NCI-H82 treated with DMSO at 0.1 percent for 48 hours (cell line): ENCODE results near the gene UGT2A3.
"Not testable (repeated sequence)": the region's sequence is repeated elsewhere in the genome, so short reads cannot be mapped to it uniquely, and the experiment has no call there.

ENCODE experiments used
- DNase-seq: peaks from one replicate; lab custom pipeline; 2025; ENCODE audit not compliant: unreplicated experiment; lab: John Stamatoyannopoulos, UW

Gene UGT2A3

DNA sequence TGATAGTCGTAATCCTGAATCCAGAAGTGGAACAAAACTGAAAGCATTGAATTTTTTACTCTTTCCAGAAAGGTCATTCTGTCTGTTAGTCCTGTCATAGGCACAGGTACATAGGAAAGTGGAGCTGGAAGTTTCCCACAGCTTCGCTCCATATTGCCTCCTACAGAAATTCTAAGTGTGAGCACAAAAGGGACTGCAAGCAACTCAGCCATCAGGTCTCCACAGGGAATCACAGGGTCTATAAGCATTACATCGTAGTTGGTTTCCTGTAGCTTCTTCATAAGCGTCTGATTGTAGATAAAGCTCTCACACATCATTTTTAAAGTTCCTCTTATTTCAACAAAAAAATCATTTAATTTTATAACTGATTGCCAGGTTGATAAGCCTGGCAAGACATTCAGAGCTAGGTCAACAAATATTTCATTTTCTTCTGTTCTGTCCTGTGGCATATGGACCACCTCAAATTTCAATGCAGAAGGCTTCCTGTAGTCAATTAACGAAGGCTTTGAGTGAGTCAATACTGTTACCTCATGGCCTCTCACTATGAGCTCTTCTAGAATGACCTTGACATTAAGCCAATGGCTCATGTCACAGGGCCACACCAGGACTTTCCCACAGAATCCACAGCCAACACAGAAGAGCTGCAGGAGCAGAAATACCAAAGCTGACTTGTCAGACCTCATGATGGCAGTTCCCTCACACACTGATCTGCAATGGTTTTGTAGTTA is at the start of gene UGT2A3:
UGT2A3 (minus strand) TSS at position 727 of the 728 bp plus-strand sequence; CDS start at position 683, 44 bp downstream.
- DNase-seq: no peak

DNA sequence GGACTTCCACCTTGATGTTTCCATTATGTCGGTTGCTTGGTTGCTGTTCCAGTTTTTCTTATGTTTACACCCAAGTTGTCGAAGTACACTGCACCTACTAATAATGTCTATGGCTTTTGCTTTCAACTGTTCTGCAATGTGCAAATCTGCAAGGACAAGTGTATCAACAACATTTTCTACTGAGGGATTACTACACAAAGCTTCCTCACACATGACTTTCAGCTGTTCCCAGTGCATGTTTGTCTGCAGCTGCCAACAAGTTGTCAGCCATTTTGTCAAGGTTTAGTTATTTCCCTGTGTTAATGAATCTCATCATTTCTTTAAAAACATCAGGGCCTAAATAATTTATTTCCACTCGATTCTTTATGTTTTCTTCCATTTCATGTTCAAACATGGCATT is 45.4 kb upstream of the UGT2A3 start:
- DNase-seq: no peak

DNA sequence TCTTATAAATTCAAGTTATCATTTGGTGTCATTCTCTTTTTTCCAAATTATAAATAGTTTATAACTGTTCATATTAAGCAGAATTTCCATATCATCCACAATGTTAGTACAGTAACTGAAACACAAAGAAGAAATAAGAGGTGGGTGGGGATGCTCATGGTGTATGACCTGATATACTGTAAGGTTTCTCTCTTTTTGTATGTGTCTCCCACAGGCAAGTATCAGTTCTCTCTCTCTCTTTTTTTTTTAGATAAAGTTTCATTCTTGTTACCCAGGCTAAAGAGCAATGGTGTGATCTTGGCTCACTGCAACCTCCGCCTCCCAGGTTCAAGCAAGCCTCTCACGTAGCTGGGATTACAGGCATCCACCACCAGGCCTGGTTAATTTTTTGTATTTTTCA is 43.7 kb upstream of the UGT2A3 start:
- DNase-seq: no peak

DNA sequence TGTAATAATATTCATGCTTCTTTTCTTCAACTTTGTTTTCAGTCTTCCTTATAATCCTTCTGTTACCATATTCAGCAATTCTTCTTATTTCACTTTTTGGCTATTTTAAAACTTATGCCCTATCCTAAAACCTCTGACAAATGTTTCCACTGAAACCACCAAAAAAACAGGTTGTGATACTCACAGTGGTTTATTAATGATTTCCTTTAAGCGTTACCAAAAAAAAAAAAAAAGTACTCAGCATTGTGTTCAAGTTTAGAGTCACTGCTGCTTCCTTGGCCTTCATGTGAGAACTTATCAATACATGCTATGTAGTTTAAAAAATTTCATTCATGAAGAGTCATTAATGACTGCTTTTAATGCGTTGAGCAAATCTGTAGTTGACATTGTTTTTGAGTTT is 35.4 kb upstream of the UGT2A3 start:
- DNase-seq: no peak

DNA sequence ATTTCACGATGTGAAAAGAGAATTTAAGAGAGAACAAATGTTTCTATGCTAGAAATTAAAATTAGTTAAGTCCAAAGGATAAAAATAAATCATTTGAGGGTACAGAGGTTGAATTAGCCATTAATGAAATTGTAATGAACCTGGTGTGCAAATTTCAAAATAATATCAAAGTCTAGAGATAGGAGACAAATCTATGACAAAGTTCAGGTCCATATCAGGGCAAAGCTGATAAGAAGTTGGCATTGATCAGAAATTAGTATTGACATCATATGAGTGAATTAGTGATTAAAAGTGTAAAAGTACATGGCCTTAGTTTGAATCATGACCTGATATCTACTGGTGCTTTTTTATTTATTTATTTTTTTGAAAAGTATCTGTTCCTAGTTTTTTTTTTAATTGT is 33.8 kb upstream of the UGT2A3 start:
- no peak for DNase-seq

DNA sequence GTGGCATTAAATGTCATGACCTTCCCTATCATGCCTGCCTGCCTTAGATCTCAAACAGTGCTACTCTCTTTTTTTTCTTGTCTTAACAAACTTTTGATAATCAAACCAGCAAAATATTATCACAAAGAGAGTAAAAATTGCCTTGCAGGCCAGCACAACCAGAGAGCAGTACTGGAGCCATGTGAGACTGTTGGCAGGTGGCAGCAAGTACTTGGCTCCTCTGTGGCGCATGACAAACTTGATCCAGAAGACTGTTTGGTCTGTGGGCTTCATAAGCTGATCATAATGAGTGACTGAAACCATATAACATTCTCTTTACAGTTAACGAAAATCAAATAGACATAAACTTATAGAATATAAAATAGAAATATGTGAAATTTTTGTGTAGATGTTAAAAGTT is 33.3 kb upstream of the UGT2A3 start:
- no peak for DNase-seq

DNA sequence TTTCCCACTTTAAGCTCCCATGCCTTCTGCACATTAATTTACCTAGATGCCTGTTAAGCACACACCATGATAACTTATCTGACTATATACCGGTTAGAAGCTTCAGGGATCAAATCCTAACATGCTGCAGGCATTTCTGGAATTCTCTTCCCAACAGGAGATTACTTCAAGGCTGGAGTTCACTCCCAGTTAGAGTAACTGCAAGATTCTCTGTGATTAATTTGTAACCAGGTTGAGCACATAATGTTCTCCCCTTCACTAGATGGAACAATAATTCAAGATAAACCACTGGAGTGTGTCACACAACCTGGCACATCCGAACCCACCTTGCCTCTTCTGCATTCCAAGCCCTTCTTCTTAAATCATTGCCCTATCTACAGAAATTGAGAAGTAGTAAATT is 11.8 kb upstream of the UGT2A3 start:
- no peak for DNase-seq

DNA sequence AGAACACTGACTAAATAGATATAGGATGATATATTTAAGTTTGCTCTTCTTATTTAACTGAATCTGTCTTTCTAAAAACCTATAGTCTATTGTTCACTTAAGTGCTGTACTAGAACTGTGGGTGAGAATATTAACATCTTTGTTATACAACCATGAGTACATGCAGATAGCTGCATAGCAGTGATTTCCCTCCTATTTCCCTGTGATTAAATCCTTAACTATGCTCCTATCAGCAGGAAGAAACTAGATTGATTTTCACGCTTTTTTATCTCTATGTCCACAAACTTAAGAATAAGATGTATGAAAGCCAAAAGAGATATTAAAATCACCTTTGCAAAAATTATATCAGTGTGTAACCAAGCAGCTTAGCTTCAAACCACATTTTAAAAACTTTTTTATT is 11.3 kb upstream of the UGT2A3 start:
- DNase-seq: no peak

DNA sequence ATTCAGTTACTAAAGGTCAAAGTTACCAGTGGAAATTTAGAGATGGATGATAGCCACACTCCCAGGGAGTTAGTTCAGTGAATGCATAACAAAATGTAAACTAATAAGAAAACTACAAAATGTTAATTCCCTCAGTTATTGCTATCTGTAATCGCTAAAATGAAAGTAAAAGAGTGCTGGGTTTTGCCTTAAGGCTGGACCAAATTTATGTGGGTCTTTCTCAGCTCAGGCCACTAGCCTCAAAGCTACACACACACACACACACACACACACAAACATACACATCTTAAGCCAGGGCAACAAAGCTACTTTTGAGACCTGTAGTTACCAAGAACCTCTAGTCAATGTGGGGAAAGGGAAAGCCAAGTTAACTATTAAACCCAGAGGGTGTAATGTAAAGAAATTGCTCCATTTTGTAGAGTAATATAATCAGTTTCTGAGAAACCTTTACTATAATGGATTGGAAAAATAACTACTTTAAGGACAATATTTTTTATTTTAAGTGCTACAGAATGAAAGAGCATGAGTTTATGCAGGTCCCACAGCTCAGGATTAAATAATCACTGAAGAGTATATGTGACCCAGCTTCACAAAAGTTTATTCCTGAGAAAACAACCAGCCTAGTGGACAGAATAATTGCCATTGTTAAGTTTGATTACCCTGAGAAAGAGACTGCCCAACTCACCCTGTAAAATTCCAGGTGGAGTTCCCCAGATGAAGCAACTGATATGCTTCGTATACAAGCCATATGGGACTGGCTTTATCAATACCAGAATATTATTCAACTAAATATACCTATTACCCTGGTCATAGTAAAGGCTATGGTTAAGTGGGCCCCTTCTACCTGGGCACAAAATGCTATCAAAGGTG is 8.9 kb upstream of the UGT2A3 start:
- no peak for DNase-seq

DNA sequence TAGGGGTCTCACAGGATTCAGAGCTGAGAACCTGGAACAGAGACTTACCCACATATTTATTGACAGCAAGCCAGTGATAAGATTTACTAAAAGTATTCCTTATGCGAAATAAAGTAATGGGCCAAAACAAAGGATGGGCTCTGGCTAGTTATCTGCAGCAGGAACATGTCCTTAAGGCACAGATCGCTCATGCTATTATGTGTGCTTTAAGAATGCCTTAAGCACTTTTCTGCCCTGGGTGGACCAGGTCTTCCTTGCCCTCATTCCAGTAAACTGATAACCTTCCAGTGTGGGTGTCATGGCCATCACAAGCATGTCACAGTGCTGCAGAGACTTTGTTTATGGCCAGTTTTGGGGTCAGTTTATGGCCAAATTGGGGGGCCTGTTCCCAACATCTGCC is 7.5 kb upstream of the UGT2A3 start:
- not testable (repeated sequence) for DNase-seq

DNA sequence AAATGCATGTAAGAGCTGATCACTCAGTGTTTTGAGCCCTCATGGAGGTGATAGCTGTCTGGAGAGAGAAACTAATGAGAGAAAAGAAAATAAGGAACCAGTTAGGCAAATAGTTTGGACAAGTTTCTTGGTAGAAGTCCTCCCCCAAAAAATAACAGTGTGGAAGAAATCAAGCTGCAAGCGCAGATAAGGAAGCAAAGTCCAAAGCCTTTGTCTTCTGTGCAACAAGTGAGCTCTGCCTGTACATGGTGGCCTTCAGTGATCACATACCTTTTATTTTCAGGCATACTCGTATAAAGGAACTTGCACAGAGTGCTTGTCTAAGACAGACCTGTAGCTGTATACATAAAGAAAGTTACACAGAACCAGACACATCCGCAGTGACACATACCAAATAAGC is 2.5 kb upstream of the UGT2A3 start:
- no peak for DNase-seq

DNA sequence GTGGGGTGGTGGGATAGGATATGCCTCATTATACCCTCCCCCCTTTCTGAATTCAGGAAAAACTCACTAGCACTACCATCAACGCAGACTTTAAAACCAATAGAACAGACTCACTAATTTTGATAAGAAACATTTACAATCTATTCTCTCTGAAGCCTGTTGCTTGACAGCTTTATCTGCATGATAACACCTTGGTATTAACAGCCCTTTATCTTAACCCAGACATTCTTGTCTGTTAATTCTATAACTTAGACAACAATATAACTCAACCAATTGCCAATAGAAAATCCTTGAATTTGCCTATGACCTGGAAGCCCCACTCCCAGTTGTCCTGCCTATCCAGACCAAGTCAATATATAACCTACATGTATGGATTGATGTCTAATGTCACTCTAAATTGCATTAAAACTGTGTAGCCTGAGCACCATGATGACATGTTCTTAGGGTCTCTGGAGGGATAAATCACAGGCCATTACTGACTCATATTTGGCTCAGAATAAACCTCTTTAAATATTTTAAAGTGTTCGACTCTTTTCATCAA is 1.5 kb upstream of the UGT2A3 start:
- DNase-seq: no peak

DNA sequence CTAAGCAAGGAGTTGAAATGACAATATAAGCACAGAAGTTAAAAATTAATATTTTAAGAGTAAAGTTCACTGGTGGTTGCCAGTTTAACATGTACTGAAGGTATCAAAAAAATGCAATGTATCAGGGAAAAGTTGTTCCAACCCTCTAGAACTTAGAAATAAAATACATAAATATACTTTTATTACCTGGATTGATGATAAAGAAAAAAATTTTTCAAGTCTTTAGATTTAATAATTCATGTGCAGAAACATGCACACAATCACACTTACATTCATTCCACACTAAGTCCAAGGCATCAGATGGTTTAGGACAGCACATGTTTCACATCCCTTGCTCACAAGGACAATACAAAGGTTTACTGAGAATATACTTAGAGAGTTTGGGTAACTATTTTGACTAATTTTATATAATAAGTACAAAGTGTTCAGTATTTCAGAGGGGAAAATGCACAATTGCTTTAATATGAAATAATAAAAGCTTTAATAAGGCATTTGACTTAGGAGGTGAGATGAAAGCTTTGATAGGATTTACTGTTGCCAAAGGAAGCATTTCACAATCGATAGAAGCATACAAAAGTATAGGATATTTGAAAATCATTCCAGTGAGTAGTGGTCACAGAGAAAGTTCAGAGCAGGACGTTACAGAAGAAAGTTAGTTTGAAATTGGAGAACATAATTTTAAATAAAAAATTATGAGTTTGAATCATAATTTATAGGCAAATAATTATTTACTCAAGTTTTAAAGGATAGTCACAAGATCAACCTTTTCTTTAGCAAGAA is 392 bp upstream of the UGT2A3 start:
- DNase-seq: no peak

DNA sequence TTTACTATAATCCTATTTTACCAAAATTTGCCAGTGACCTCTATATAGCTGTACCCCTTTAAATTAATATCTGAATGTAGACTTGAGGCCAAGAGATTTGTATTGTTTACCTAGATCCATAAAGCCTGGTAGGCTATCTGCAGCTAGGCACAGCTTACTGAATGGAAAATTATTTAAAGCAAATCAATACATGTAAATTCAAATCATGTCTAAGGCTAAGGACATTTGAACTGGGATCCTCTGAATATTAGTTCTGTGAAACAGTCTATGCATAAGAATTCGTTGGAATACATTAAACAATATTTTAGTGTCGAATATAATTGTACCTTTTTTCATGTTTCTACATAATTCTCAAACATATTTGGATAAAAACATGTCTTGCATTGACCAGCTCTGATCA is 1.6 kb downstream of the UGT2A3 start:
- DNase-seq: no peak

DNA sequence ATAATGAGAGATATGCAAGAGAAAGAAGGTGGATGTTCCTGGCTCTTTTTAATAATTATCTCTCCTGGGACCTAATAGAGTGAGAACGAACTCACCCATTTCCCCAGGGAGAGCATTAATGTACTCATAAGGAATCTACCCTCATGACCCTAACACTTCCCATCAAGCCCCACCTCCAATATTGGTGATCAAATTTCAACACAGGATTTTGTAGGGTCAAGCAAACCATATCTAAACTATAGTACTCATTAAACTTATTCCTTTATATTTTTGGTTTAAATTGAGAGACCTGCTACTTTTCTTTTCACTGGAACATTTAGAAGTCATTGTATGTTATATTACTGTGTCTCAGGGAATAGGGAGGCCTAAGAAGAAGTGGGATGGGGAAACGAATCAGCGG is 2.6 kb downstream of the UGT2A3 start:
- no peak for DNase-seq

DNA sequence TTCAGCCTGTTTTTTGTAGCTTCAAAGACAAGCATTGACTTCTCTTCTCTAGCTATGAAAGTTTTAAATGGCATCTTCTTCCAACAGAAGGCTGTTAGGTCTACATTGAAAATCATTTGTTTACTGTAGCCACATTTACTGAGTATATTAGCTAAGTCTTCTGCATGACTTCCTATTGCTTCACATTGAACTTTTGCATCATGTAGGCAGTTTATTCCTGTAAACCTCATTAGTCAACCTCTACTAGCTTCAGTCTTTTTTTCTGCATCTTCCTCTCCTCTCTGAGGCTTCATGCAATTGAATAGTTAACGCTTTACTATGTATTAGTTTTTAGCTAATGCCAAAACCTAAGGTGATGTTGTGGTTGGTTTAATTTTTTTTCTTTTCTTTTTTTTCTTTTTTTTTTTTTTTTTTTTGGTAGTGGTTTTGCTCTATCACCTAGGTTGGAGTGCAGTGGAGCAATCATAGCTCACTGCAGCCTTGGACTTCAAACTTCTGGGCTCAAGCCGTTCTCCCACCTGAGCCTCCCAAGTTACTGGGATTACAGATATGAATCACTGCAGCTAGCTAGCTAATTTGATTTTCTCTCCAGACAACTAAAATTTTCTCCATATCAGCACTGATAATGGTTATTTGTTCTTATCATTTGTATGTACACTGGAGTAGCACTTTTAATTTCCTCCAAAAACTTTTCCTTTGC is 3.4 kb downstream of the UGT2A3 start:
- DNase-seq: no peak

DNA sequence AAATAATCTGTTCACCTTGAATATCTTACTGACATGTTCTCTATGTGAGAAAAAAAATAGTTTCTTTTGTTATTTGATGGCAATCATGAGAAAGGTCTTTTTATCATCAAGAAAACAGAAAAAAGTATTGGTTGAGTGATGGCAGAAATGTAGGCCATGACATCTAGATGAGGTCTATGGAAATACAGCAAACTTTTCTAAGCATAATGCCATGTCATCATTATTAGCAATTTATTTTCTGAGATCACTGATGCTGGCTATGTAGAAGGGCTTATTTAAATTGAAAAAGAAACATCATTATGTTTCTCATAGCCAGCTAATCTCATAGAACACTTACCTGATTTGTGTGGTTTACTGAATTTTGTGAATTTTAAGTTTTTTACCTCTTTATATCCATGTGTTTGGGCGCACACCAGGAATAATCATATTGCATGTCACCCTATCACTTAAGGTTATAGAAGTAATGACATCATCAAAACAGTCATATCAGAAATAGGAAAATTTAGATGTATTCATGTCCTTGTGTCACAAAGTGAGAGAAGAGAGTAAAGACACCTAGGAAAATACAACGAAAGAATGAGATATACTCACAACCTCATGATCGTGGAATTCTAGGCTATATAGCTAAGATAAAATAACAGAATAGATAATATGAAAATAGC is 22.4 kb downstream of the UGT2A3 start:
- DNase-seq: no peak

DNA sequence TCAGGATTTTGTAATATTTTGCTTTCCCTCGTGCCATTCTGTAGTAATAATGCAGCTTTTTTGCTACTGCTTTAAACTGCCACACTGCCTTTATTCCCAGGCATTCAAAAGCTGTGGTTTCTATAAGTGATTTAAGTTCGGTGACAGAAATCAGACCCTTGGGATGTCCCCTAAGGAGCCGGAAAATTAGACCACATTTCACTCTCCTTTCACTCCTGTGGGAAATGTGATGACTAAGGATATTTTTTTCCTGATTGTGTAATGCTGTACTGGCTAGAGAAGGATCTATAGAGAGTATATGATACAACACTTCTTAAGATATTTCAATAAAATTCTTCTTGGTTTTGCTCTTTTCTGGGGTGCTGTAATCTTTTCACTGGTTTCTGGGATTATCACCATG is 24.4 kb downstream of the UGT2A3 start:
- no peak for DNase-seq

DNA sequence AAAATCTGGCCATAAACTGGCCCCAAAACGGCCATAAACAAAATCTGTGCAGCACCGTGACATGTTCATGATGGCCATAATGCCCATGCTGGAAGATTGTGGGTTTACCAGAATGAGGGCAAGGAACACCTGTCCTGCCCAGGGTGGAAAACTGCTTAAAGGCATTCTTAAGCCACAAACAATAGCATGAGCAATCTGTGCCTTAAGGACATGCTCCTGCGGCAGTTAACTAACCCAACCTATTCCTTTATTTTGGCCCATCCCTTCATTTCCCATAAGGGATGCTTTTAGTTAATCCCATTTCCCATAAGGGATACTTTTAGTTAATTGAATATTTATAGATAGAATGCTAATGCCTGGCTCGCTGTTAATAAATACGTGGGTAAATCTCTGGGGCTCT is 29.4 kb downstream of the UGT2A3 start:
- not testable (repeated sequence) for DNase-seq

DNA sequence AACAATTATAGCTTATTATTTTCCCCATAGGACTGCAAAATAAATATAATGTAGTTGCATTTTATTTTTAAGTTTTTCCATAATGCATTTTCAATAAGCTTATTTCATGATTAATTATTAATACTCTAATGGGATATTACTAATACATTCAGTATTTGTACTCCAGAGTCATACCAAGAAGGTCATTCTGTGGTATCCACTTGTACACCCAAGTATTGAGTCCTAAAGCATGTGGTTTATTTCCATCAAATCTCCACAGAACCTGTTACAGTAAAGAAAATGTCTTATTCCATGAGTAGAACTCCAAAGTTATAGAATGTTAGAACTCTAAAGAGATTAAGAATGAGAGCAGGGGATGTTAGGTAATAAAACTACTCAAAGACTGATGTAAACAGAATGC is 30.6 kb downstream of the UGT2A3 start:
- DNase-seq: no peak
